ENCODE results near the gene TRAK2.
"Not testable (repeated sequence)": the region's sequence is repeated elsewhere in the genome, so short reads cannot be mapped to it uniquely, and the experiment has no call there.

Gene TRAK2

GRCh38 chr2:201451292-201452057 lies at the start of gene TRAK2, which contains the start of gene STRADB:
Gene TRAK2, minus strand, starts transcription at chr2:201451458. Its CDS starts 30,951 bp downstream, at chr2:201420507.
Gene STRADB, plus strand, starts transcription at chr2:201451740. Its CDS starts 3,101 bp downstream, at chr2:201454841.
- peak; percentile 96 for DNase-seq

- DNase-seq: no peak
These were observed 49.3 kb upstream of the TRAK2 start for GRCh38 chr2:201500534-201500933.

GRCh38 chr2:201496785-201497184 lies 45.5 kb upstream of the TRAK2 start:
- no peak for DNase-seq

- no peak for DNase-seq
These were observed 39.0 kb upstream of the TRAK2 start for GRCh38 chr2:201490291-201490690.

GRCh38 chr2:201484805-201485204 lies 33.5 kb upstream of the TRAK2 start:
- no peak for DNase-seq

- DNase-seq: not testable (repeated sequence)
These were observed 32.5 kb upstream of the TRAK2 start for GRCh38 chr2:201483758-201484157.

GRCh38 chr2:201483342-201483741 lies 32.1 kb upstream of the TRAK2 start:
- DNase-seq: no peak

- no peak for DNase-seq
These were observed 31.3 kb upstream of the TRAK2 start for GRCh38 chr2:201482543-201482942.

- no peak for DNase-seq
These were observed 21.2 kb upstream of the TRAK2 start for GRCh38 chr2:201472411-201472810.

GRCh38 chr2:201471732-201472393 lies 20.6 kb upstream of the TRAK2 start:
- DNase-seq: peak; percentile 21

GRCh38 chr2:201470821-201471731 lies 19.8 kb upstream of the TRAK2 start:
- DNase-seq: no peak

- DNase-seq: no peak
These were observed 16.4 kb upstream of the TRAK2 start for GRCh38 chr2:201467666-201468065.

GRCh38 chr2:201466050-201466675 lies 14.9 kb upstream of the TRAK2 start:
- DNase-seq: no peak

- DNase-seq: no peak
These were observed 14.3 kb upstream of the TRAK2 start for GRCh38 chr2:201465524-201465971.

- DNase-seq: no peak
These were observed 13.3 kb upstream of the TRAK2 start for GRCh38 chr2:201464547-201464946.

- DNase-seq: no peak
These were observed 9.3 kb upstream of the TRAK2 start for GRCh38 chr2:201460532-201460931.

- no peak for DNase-seq
These were observed 7.1 kb upstream of the TRAK2 start for GRCh38 chr2:201458381-201458780.

GRCh38 chr2:201452922-201453643 lies 1.8 kb upstream of the TRAK2 start:
- no peak for DNase-seq

GRCh38 chr2:201452058-201452921 lies 1.0 kb upstream of the TRAK2 start:
- DNase-seq: peak; percentile 40

- peak; percentile 59 for DNase-seq
These were observed 335 bp downstream of the TRAK2 start for GRCh38 chr2:201450954-201451291.

GRCh38 chr2:201448701-201449100 lies 2.6 kb downstream of the TRAK2 start:
- DNase-seq: peak; percentile 15

All from hematopoietic multipotent progenitor cell treated with erythropoietin and hydrocortisone succinate and interleukin-3 and kit ligand, for 8 days (in vitro differentiated cells).